GM21381 (cell line): ENCODE measurements around the gene TRIM66.

ENCODE experiments used
- ATAC-seq: cut with Tn5 transposase; IDR thresholded peaks from one replicate; pipeline ENCODE4 v1.9.1; 2021; ENCODE audit warnings: mild to moderate bottlenecking, moderate library complexity; ENCODE audit not compliant: unreplicated experiment

TRIM66 gene, protein sequence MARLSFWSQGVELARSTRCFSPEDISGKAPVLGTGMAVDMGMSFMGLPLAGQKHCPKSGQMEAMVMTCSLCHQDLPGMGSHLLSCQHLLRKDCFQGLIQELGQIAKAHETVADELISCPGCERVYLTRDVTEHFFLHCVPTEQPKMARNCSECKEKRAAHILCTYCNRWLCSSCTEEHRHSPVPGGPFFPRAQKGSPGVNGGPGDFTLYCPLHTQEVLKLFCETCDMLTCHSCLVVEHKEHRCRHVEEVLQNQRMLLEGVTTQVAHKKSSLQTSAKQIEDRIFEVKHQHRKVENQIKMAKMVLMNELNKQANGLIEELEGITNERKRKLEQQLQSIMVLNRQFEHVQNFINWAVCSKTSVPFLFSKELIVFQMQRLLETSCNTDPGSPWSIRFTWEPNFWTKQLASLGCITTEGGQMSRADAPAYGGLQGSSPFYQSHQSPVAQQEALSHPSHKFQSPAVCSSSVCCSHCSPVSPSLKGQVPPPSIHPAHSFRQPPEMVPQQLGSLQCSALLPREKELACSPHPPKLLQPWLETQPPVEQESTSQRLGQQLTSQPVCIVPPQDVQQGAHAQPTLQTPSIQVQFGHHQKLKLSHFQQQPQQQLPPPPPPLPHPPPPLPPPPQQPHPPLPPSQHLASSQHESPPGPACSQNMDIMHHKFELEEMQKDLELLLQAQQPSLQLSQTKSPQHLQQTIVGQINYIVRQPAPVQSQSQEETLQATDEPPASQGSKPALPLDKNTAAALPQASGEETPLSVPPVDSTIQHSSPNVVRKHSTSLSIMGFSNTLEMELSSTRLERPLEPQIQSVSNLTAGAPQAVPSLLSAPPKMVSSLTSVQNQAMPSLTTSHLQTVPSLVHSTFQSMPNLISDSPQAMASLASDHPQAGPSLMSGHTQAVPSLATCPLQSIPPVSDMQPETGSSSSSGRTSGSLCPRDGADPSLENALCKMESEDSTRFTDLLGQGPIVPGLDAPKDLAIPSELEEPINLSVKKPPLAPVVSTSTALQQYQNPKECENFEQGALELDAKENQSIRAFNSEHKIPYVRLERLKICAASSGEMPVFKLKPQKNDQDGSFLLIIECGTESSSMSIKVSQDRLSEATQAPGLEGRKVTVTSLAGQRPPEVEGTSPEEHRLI (N-terminal part only)

DNA sequence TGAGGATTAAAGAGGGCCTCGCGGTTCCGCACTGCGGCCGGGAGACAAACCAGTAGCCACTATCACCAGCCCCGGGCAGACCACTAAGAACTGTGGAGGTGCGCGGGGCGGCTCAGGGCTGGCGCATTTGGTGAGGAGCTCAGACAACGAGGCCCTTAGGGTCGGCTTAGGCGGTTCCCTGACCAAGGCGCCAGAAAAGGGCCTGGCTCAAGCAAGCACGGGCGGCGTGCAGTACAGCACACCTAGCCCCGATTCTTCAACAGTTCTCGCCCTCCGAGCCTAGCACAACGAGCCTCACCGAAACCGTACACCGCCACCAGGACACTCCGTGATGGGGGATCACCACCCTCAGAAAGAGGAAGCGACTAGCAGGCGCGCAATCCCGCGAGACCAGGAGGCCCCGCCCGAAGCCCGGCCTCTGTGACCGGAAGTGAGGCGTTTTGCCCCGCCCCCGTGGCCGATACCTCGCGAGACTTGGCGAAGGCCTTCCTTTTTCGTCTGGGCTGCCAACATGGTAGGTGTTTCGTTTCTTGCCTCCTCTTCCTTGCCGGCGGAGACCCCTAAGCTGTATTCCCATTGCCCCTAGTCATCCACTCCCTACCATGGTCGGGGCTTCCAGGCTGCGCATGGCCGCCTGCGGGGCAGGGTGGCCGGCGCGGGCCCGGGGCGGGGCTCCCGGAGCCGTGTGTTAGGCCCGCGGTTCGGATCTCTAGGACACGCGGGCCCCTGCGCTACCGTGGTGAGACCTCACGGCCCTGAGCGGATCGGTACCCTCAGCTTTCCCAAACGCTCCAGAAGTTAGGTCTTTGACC lies at the start of gene TRIM66, which contains the start of gene RPL27A:
TRIM66 (minus strand) TSS at position 363 of the 812 bp plus-strand sequence. CDS start 10,391 bp downstream, outside the sequence.
RPL27A (plus strand) TSS at position 490 of the 812 bp plus-strand sequence; CDS start at position 512, 22 bp downstream.
- peak; percentile 96 for ATAC-seq

DNA sequence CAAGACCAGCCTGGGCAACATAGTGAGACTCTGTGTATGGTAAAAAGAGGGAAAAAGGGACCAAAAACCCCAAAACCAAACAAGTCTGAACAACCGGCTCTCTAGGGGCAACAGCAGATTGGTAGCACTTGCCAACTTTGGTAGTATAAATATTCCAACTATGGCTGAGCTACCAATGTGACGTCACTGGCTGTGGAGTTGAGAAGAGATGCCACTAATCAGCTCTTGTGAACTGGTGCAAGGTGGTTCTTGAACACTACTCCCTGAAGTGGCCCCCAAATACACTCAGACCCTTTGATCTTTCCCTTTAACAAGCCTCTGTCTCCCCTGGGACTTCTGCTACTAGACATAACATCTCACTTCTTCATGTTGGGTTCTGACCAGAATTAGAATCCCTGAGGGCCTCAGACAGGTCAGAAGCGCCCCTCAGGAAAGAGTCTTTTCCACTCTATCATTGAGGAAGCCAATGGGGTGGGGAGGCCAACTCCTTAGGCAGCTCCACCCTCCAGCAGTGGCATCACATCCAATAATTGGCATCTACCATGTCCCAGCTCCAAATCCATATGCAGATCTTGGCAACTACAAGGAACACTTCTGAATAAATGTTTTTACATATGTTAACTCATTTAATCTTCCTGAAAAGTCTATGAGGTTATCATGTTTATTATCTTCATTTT lies 49.3 kb upstream of the TRIM66 start:
- no peak for ATAC-seq

DNA sequence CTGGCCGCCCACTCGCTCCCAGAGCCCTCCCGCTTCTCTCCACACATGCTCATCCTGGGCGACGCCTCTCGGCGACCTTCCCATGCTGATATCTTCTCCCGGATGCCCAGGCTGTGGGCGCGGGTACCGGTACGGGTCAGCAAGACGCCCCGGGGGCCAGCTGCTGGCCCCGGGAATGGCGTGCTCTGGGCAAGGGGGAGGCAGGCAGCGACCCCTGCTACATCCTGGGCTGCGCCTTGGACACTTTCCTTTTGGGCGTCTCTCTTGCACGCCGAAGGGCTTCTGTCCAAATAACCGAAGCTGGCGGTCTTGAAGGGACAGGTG lies 48.2 kb upstream of the TRIM66 start:
- no peak for ATAC-seq

DNA sequence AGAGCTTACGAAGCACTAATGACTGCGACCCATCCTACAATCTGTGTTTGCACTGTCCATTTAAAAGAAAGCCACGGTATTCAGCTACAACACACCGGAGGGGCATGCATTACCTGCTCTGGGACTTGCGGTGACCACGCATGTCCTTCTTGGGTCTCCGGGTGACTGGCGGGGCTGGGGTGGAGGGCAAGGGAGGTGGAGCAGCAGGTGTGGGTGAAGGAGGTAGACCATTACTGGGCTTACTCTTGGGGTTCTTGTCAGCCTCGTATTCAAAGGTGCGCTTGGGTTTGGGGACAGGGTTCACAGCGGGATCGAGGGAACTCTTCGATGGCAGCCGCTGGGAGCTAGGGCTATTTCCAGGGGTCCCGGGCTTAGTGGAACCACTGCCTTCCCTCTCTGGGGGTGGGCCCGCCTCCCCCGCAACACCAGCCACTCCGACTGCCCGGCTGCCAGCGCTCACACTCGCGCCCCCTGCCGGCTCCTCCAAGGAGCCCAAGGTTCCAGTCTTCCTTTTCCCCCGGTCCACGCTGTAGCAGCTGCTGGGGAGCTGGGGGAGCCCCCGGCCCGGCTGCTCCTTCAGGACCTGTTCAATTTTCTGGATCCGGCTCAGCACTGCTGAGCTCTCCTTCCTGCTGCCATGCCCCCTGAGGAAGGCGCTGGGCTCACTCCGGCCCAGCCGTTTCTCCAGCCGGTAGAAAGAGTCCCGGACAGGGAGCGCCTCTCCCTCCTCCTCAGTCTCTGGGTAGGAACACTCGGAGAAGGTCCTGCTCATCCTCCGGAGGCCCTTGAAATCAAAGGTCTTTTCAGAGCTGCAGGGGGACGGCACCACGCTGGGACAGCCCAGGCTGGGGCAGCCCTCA lies 47.6 kb upstream of the TRIM66 start:
- ATAC-seq, result no peak

DNA sequence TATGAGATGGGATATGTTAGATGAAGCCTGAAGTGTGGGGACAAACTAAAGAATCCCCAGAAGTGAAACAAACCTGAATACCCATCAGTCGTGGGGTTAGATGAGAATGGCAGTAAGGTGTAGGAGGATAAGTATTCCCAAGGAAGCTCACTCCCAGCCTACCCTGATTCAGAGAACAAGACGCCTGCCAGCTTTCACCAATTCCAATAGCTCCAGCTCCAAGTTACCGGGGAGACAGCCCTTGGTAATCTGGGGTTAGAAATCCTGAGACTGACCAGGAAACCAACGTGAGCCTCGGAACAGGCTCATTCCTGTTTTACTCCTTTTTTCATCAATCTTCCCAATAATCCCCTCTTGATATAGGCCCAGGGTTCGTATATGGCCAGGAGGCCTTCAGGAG lies 46.6 kb upstream of the TRIM66 start:
- ATAC-seq, result no peak

DNA sequence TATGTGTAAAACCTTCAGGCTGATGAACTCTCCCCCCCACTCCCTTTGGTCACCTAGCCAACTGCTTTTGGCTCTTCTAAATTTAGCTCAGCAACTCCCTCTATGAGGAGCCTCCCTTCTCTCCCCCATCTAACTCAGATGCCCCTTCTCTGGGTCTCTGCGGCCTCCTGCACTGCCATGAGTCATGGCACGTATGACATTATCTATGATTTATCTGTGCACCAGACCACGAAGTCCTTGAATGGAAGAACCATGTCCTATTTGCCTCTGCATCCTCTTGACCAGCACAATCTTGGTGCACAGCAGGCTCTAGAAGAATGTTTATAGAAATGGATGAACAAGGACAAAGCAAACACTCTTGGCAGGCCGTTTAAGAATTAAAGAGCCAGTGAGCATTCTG lies 46.1 kb upstream of the TRIM66 start:
- ATAC-seq, result no peak

DNA sequence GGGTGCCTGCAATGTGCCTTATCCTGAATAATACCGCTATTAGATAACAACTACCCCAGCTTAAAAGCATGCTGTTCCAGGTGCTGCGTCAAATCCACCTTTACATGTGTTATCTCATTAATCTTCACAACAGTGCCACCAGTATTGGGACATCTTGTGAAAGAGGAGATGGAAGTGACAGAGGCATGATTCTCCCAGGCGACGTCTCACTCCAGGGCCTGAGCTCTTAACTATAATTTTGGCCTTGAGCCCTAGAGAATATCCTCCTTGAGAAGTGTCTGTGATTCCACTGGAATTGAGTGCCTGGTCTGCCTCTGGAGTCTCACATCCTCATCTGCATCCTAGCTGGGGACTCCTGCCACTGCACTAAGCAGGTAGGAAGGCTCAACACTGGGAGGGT lies 43.9 kb upstream of the TRIM66 start:
- ATAC-seq, result no peak

DNA sequence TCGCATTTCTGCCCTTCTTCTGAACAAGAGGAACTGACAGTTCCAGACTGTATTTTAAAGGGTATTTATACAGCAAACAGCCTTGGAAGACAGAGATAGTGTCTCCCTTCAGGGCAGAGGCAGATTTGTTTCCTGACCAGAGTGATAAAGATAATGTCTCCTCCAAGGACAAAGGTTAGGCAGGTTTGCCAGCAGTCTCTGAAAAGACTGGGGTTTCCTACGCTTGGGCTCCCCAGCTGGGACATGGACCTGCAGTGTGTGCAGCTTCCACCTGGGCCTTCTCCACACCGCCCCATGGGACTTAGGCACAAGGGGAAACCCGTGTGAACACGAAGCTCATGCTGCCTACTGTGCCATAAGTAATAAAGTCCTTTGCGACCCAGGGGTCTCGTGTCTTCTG lies 42.2 kb upstream of the TRIM66 start:
- ATAC-seq, result no peak

DNA sequence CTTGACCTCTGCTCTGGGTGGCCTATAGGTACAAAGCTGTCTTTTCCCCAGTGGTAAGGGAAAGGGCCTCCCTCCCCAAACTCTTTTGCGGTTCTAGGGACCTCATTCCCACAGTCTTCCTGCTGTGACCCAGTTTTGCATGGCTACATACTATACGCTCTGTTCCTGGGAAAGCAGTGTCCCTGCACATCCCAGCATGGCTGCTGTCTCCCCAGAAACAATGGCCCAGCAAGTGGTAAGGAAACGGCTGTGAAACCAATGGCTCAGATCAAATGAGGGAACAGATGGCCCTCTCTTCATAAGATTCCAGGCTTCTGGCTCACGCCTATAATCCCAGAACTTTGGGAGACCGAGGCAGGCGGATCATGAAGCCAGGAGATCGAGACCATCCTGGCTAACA lies 41.2 kb upstream of the TRIM66 start:
- ATAC-seq, result no peak

DNA sequence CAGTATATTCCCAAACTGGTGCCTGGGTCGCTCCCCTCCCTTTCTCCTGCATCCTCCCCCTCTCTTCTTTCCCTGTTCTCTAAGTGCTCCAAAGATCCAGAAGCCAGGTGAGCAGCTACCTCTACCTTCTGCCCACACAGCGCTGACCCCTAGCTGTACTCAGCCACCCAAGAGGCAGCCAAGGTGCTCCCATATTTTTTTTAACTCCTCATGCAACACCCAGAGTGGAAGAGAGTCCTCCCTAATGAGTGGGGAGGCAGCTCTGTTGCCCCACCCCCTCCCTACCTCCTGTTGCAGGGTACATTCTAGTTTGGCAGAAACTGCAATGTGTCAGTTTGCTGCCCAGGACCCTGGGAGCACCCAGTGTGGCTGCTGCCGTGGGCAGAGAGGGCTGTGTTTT lies 40.3 kb upstream of the TRIM66 start:
- no peak for ATAC-seq

DNA sequence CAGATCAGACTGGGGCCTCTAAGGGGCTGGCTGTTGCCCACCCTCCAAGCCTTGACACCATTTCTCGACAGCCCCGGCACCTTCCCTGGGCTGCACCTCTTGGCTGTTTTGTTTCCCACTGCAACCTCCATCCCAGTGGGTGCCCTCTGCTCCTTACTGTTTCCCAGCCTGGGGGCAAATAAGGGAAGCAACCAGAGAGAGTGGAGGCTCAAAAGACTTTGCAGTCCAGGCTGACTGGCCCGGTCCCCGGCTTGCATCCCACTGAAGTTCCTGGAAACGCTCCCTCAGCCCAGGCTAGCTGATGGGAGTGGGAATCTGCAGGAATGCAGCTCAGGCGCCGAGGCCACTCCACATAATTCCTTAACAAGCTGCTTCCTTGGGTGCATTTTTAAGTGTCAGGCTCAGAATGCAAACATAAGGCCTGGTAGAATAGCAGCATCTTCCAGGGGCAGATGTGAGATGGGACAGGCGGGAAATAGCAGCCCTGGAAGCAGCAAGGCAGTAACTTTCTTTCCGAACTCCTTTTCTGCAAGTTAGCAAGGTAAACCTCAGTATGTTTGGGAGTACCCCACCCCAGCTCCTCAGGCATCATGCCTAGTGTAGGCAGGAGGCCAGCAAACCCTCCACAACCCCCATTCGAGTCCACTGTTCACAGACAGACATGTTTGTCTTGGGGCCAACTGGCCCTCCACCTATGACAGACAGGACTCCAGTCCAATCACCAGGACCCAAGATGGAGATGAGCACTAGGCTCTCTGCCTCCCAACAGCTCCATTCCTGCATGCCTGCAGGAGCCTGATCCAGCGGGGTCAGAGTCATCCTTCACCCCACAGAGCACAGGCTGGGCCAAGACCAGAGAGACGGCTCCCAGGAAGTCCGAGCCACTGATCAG lies 39.4 kb upstream of the TRIM66 start:
- ATAC-seq, result no peak

DNA sequence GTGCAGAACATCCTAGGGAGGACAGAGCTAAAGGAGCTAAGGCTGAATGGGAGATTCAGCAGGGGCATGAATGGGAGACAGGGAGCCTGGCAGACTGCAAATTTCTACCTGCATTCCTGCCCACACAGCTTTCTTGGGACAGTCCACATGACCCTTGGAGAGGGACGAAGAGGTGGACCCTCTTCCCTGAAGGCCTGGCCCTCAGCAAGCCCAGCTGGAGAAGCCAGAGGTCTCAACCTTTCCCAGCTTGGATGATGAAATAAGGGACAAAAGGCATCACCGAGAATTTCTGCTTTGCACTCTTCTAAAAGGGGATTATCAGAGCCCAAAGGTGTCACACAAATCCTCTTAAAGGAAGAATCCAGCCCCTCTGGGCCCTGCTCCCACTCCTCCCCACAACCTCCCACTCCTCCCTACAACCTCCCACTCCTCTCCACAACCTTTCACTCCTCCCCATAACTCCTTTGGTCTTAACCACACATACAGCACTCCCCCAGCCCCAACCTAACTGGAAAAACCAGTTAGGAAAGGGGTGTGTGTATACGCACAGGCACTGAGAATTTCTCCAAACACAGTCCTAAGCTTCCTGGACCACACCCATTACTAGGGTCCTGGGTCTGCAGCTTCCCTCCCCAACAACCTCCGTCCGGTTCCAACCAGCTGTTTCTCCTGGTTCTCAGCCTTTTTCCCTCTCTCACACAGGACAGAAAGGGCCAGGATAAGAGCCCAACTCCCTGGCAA lies 38.6 kb upstream of the TRIM66 start:
- no peak for ATAC-seq

DNA sequence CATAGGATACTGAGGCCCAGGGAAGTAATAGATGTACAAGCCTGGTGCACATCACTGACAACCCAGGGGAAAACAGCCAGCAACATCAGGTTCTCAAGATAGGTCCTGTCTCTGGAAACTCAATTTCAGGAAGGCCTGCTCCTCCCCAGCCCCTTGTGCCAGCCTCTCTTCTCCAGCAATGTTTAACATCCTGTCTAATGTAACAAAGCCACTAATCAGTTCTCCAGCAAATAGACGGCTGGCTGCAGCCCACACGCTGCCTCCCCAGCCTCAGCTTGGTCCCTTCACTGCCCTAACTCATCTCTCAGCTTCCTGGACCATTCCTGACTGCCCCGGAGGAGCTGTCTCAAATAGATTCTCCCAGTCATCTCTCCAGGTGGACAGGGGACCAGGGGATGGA lies 37.9 kb upstream of the TRIM66 start:
- ATAC-seq, result no peak

DNA sequence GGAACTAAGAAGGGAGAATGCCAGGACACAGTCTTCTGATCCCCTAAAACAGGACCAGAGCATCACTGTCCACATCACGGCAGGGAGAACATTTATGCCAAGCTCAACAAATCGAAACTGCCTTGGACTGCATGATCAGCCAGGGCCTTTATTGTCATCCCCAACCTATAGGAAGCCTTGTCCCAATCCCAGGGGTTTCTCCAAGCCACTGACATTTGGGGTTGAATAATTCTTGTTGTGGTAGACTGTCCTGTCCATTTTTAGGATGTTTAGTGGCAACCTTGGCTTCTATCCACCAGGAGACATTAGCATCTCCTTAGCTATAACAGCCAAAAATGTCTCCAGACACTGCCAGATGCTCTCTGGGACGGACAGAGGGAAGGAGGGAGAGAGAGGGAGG lies 37.3 kb upstream of the TRIM66 start:
- no peak for ATAC-seq

DNA sequence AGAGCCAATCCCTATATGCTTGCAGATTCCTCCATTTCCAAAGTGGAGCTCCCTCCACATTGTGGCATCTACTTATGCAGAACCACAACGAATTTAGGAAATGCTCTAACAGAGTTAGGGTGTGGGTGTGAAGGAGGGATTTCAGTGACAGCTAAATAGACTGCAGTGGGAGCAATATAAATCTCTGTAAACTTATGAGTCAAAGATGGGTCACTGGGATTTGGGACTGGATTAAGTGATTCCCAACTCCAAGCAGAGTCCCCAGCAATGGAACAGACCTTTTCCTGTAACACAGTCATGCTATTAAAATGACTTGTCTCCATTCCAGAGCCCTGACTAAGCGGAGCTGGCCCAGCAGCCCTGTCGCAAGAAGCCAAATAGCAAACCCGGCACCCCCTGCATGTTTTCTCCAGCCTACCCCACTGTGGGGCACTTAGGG lies 36.8 kb upstream of the TRIM66 start:
- ATAC-seq, result no peak

DNA sequence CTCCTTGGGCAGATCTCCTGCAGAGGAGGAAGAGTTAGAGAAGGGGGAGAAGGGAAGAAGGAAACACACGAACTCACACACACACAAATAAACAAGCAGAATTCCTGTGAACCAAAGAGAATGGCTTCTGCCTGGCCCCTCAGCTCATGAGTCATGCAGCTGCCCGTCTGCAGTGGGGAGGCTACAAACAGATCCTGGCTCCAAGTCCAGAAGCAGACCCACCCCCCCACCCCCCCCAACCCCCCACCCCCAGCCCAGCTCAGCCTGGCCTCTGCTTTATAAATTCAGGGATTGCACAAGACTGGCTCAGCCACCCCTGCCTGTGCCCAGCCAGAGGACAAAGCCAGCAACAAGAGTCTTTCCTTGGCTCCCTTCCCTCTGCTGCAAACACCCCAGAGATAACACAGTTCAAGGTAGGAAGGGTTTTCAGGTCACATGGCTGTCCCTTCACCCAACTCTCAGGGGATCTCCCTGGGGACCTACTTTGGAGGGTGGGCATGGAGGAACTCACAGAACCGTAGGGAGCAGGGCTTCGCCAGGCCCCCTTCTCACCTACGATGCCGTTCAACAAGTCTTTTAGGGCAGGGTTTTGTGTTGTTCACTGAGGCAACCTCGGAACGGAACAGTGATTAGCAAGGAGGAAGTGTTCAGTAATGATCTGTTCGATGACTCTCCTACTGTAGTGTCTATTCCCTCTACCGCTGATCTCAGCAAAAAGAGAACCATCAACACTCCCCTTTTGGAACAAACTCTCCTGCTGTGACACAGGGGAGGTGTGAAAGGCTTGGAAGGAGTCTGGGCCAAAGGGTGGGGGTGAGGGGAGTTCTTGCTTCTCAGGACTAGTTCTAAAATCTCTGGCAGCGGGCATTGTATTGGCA lies 35.6 kb upstream of the TRIM66 start:
- ATAC-seq, result no peak

DNA sequence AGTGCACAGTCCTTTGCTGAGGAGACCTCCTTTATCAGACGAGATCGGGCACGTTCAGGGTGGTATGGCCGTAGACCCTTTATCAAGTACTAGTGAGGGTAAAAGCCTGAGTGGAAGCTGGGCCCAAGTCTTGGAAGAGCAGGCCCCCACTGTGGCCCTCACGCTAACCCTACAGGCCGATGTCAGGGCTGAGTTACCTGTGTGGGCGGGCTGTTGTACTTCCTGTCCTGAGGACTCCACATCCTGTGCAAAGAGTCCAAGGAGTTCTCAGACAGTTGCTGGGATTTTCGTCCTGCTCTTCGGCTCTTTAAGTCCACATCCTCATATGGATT lies 35.0 kb upstream of the TRIM66 start:
- no peak for ATAC-seq
